GM18498 (cell line): ENCODE data around the gene PLA2G3.
A peak's percentile ranks its signal among the peaks of the same experiment; 100 is the strongest.
"Not testable (repeated sequence)": the region's sequence is repeated elsewhere in the genome, so short reads cannot be mapped to it uniquely, and the experiment has no call there.

Experiments used
- ATAC-seq: cut with Tn5 transposase; IDR thresholded peaks from one replicate; pipeline ENCODE4 v1.9.1; 2021; ENCODE audit warnings: mild to moderate bottlenecking, moderate library complexity; ENCODE audit not compliant: unreplicated experiment

PLA2G3 gene

DNA sequence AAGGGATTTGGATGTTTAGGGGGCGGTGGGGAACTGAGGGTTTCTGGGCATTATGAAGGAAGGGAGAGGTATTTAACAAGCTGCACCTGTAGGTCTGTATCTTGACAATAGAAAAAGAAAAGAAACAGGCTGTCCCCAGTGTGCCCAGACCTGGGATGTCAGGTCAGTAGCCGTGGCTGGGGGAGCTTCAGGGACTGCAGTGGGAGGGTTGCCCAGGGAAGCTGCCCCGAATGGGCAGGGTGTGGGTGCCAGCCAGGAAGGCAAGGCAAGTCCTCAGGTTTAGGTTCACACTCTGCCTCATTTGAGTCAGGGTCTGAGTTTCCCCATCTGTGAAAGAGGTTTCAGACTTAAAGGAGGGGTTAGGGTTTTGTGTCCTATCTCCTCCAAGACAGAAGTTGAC is 16.0 kb downstream of the PLA2G3 start:
- no peak for ATAC-seq

GRCh38 chr22:31123292-31123602 is 17.1 kb downstream of the PLA2G3 start:
- ATAC-seq: no peak

DNA sequence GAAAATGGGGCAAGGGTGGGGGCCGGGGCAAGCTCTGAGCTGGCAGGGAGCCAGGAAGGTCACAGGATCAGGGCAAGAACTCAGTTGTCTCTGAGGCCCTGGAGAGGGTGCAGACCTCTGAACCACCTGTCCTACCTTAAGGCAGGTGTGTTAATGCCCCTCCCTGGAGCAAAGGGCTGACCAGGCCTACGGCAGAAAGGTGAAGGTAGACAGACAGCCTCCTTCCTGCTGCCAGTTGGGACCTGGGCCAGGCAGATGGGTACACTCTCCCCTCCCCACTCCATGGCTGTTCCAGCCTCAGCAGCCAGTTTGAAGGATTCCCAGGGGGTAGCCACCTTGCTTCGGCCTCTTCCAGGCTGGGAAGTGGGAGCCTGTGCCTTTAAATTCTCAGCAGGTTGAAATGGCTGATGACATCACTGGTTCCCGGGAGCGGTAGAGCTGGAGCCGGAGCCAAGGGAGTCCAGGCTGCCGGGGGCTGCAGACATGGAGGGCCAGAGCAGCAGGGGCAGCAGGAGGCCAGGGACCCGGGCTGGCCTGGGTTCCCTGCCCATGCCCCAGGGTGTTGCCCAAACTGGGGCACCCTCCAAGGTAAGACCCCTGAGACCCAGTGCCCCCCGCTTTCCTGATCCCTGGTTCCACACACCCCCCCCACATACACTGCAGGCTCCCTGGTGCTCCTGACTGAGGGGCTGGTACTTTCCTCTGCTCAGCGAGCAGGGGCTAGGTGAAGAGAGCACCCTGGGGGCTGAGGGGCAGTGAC is 17.6 kb downstream of the PLA2G3 start, which contains the start of gene INPP5J:
Gene INPP5J (plus strand): TSS at position 435 of the 760 bp plus-strand sequence. CDS start 49 bp downstream, at position 484.
- ATAC-seq: no peak

DNA sequence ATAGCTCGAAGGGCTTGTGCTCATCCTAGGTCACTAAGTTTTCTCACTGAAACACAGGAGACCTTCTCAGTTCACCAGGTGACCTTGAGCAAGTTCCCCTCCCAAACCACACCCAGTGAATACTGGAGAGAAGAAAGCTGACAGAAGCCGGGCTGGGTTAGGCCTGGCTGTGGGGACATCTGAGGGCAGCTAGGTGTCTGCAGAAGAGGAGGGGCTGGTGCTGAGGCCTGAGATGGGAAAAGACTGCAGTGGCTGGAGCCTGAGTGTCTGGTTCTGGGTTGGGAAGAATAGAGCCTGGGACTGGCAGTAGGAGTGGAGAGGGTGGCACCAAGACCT is 18.1 kb downstream of the PLA2G3 start:
- ATAC-seq: no peak

DNA sequence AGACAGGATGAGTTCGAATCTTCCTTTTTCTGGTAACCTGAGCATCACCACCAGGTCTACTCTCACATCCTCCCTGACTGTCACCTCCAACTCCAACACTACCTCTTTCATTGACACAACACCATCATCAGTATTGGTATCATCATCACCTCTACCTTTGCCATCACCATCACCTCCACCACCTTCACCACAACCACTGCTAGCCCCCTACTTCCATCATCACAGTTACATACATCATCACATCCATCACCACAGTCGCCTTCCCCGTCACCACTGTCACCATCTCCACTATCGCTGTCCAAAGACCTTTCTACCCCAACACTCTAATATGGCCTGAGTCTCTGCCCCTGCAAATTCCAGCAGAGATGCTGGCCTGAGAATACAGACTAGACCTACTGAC is 18.9 kb downstream of the PLA2G3 start:
- no peak for ATAC-seq

- ATAC-seq: no peak
These were observed 19.7 kb downstream of the PLA2G3 start for GRCh38 chr22:31120642-31121041.

DNA sequence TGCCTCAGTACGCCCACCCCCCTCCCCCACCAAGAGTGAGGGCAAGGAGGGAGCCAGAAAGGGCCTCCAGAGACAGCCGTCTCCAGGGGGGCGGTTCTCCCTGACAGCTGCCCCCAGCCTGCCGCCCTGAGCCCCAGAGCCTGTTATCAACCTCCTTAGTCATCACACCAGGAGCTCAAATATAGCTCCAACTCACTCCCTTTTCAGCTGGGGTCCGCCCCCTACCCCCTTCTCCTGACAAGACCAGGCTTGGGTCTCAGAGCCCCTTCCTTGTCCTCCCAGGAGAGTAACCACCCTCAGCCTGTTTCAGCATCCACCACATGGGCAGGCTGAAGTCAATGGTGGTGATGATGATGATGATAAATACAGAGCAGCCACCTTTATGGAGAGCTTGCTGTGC is 20.1 kb downstream of the PLA2G3 start:
- ATAC-seq: no peak

- no peak for ATAC-seq
These were observed 21.1 kb downstream of the PLA2G3 start for GRCh38 chr22:31119026-31119717.

DNA sequence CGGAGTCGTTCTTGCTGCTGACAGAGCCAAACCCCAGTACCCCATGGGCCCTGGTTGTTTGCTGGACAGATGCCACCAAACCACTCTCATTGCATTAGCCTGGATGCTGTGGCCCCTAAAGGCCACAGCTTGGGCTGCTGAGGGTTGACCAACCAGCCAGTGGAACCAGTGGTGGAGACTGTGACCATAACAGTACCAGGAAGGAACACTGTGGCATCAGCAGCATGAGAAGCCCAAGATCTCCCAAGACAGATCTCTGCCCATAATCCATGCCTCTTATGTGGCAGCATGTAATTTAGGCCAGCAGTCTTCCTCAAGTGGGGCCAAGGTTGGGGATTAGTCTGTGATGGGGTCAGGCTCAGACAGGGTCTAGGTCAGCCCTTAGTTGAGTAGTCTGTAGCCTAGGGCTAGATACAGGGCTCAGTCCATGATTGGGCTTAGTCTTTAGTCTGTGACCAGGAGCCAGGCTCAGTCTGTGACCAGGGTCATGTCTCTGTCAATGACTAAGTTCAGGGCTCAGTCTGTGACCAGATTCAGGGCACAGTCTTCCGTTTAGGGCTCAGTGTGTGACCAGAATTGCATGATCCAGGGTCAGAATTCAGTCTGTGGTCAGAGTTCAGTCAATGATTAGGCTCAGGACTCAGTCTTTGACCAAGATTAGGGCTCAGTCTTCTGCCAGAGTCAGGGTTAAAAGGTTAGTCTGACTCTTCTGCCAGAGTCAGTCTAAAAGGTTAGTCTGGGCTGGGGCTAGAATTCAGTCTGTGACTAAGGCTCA is 22.1 kb downstream of the PLA2G3 start:
- ATAC-seq: no peak

- ATAC-seq: not testable (repeated sequence)
These were observed 27.7 kb downstream of the PLA2G3 start for GRCh38 chr22:31112547-31113091.

- ATAC-seq: peak; percentile 15
These were observed 32.5 kb downstream of the PLA2G3 start for GRCh38 chr22:31107894-31108218.

DNA sequence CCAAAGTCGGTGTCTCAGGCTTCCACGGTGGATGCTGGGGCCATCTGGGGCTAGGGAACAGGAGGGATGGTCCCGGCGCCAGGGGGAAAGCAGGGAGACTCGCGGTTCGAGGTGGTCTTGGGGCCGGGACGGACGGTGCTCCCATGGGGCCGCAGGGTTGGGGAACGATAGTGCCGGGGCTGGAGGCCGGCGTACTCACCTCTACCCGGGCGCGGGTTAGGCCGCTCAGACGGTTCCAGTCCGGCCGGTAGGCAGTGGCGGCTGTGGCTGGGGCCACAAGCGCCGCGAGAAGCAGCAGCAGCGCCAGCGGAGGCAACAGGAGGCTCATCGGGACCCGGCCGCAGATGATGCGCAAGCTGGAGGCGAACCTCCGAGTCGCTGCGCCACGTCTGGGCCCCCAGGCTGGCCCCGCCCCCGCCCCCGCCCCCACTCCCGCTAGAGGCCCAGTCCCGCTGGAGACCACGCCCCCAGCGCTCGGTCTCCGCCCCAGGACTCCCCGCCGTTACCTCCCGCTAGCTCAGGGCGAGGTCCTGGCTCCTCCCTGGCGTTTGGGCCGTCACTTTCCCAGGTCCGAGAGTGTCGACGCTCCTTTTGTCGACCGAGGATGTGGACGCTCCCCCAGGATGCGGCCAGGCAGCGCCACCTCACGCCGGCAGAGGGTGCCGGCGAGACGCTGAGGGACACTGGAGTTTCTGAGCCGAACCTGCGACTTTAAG is 33.0 kb downstream of the PLA2G3 start, which contains the start of gene SELENOM:
Gene SELENOM (minus strand): TSS at position 391 of the 716 bp plus-strand sequence. CDS start 63 bp downstream, at position 328.
- peak; percentile 92 for ATAC-seq

GRCh38 chr22:31106731-31107177 is 33.6 kb downstream of the PLA2G3 start:
- ATAC-seq: no peak

- ATAC-seq: no peak
These were observed 34.2 kb downstream of the PLA2G3 start for GRCh38 chr22:31106001-31106571.

DNA sequence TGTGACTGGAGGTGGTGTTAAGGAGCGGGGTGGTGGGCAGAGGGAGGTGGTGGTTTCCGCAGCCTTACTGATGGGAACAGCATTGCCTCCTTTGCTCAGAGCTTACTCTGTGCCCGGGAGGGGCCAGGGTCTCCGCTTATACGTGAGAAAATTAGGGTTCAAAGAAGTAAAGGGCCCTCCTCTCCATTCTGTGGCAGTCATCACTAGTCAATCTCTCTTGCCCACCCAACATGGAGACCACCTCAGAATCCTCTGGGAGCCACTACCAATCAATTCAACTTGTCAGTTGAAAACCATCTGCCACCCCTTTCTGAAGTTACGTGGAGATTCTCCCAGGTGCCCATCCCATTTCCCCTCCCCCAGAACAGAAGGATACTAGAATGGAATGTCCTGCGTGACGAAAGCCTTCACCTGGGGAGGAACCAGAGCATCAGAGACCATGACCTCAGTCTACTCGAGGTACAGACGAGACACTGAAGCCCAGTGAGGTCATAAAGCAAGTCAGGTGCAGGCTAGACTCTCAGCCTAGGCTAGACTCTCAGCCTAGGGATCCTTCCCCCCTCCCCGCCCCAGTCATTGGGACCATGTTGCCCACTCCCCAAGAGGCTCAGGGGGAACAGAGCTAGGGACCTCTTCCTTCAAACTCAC is 34.9 kb downstream of the PLA2G3 start:
- no peak for ATAC-seq

GRCh38 chr22:31104869-31105268 is 35.4 kb downstream of the PLA2G3 start:
- no peak for ATAC-seq

DNA sequence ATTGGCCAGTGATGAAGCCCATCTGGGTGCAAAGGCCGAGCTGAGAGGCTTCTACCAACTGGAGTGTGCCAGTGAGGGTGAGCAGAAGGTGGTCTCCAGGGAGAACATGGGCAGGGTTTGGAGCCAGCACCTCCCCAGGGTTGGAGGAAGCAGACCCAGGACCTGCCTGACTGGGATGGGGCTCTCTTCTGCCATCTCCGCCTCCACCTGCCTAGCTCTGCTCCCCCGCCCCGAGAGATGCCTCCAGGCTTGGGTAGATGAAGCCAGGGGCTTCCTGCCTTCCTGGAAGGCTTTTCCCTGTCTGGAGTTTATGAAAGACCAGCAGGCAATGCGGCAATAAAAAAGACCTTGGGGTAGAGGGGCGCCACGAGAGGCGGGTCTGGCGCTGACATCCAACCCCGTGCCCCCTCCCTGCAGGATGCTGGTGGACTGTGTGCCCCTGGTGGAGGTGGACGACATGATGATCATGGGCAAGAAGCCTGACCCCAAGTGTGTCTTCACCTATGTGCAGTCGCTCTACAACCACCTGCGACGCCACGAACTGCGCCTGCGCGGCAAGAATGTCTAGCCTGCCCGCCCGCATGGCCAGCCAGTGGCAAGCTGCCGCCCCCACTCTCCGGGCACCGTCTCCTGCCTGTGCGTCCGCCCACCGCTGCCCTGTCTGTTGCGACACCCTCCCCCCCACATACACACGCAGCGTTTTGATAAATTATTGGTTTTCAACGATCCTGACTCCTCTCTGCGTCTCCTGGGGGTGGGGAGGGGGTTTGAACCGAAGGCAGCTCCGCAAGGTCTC is 36.2 kb downstream of the PLA2G3 start:
- ATAC-seq: no peak

GRCh38 chr22:31103111-31103510 is 37.2 kb downstream of the PLA2G3 start:
- ATAC-seq: no peak

DNA sequence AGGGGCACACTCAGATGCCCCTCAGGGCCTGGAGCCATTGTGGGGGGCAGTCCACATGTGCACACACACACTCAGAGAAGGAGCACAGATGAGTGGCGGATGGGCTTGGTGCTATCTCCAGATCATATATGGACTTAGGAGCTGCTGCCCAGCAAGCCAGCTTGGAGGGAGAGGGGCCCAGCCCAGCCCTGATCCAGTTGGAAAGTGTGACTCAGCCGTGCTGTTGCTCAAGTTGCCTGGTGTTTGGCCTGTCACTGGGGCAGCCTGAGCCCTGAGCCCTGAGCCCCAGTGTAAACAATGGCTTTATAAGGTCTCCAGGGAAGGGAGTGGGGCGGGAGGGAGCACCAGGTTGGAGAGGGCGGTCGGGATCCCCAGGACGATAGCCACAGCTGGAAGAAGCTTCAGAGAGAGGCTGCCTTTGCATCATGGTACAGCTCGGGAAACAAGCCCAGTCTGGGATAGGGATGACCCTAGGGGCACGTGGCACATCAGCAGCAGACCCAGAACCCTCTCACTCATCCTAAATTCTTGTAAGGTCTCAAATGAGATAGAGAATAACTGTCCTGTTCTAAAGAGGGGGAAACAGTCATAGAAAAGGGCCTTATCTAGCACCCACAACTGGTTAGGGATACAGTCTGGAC is 37.7 kb downstream of the PLA2G3 start:
- ATAC-seq: no peak
